IPS-NIHi7 (cell line): ENCODE data around the gene PLBD2.
A peak's percentile ranks its signal among the peaks of the same experiment; 100 is the strongest.

Experiments
- DNase-seq: peaks from one replicate; pipeline ENCODE4 v3.0.0; 2012; ENCODE audit warnings: mixed read lengths; ENCODE audit errors: extremely low spot score

The PLBD2 gene

GRCh38 chr12:113369391-113369985 lies 11.1 kb downstream of the PLBD2 start:
- DNase-seq: no peak

- DNase-seq: no peak
These were observed 12.7 kb downstream of the PLBD2 start for GRCh38 chr12:113370923-113371682.

- DNase-seq: no peak
These were observed 13.4 kb downstream of the PLBD2 start for GRCh38 chr12:113371808-113372207.

- no peak for DNase-seq
These were observed 14.0 kb downstream of the PLBD2 start for GRCh38 chr12:113372371-113372770.

- DNase-seq: no peak
These were observed 15.1 kb downstream of the PLBD2 start for GRCh38 chr12:113373440-113373839.

GRCh38 chr12:113373969-113374368 lies 15.6 kb downstream of the PLBD2 start:
- no peak for DNase-seq

- DNase-seq: no peak
These were observed 16.5 kb downstream of the PLBD2 start for GRCh38 chr12:113374823-113375428.

GRCh38 chr12:113378291-113378690 lies 19.9 kb downstream of the PLBD2 start:
- no peak for DNase-seq

GRCh38 chr12:113381220-113381619 lies 22.8 kb downstream of the PLBD2 start:
- no peak for DNase-seq

- DNase-seq: no peak
These were observed 23.8 kb downstream of the PLBD2 start for GRCh38 chr12:113382206-113382605.

GRCh38 chr12:113384778-113385177 lies 26.4 kb downstream of the PLBD2 start:
- no peak for DNase-seq

- no peak for DNase-seq
These were observed 27.0 kb downstream of the PLBD2 start for GRCh38 chr12:113385282-113385882.

- DNase-seq: no peak
These were observed 28.6 kb downstream of the PLBD2 start for GRCh38 chr12:113386866-113387566.

GRCh38 chr12:113387631-113388030 lies 29.2 kb downstream of the PLBD2 start:
- DNase-seq: no peak

GRCh38 chr12:113388351-113388750 lies 30.0 kb downstream of the PLBD2 start:
- DNase-seq: no peak

- DNase-seq: no peak
These were observed 32.0 kb downstream of the PLBD2 start for GRCh38 chr12:113390064-113391043.

GRCh38 chr12:113391145-113391544 lies 32.8 kb downstream of the PLBD2 start:
- no peak for DNase-seq

GRCh38 chr12:113391650-113392337 lies 33.4 kb downstream of the PLBD2 start:
- DNase-seq: no peak

GRCh38 chr12:113392520-113392919 lies 34.1 kb downstream of the PLBD2 start:
- no peak for DNase-seq

GRCh38 chr12:113392988-113393579 lies 34.7 kb downstream of the PLBD2 start:
- peak; percentile 99 for DNase-seq
